GM18505 (cell line): ENCODE results near the gene LAS1L.
"Not testable (repeated sequence)": the region's sequence is repeated elsewhere in the genome, so short reads cannot be mapped to it uniquely, and the experiment has no call there.

Source experiments
- ATAC-seq: cut with Tn5 transposase; IDR thresholded peaks from one replicate; pipeline ENCODE4 v1.9.1; 2021; ENCODE audit not compliant: unreplicated experiment
- POLR2A ChIP-seq: IDR thresholded peaks from 4 replicates; pipeline ENCODE4 v1.6.1; 2011; ENCODE audit warnings: borderline replicate concordance; ENCODE audit not compliant: insufficient read depth, insufficient read length; ENCODE audit errors: extremely low read depth

LAS1L gene

DNA sequence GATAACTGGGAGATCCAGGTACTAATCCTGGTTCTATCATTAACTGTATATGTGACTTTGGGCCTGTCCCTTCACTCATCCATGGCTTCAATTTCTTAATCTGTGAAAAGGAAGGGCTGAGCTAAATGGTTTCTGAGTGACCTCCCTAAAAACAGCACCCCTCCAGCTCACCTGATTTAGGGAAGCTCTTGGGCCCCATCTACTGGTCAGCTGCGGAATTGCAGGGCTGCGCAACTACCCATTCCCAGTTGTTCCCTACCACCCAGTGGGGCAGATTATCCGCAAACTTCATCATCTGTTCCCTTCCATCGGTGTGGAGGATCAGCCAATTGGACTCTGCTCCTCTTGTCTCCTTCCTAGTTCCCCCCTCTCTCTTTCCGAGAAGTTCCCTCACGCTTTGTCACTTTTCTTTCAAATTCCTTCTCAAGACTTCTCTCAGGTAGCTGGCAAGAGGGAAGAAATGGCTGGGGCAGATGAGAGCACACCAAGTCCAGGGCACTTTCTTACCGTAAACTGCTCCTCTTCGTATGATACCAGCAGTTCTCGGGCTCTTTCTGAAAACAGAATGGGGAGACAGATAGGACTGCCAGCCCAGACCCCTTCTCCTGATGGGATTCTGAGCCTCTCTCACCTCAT is 5.8 kb downstream of the LAS1L start:
- no peak for TF ChIP-seq POLR2A
- ATAC-seq, result peak; percentile 77

DNA sequence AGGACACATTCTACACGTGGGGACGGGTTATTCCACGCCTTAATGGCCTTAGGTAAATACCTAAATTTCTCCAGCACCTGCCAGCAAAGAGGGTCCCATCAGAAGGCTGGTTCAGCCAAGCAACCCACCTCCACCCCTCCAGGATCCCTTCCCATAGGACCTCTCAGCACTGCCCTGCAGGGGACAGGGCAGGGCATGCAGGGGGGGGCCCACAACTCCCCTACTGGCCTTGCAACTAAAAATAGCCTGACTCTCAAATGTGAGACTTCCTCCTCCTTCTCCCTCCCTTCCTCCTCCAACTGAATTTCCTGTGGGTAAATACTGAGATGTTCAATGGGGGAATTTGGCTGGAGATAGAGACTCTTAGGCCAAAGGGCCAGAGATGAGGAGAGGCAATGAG is 6.3 kb downstream of the LAS1L start:
- TF ChIP-seq POLR2A, result no peak
- no peak for ATAC-seq

DNA sequence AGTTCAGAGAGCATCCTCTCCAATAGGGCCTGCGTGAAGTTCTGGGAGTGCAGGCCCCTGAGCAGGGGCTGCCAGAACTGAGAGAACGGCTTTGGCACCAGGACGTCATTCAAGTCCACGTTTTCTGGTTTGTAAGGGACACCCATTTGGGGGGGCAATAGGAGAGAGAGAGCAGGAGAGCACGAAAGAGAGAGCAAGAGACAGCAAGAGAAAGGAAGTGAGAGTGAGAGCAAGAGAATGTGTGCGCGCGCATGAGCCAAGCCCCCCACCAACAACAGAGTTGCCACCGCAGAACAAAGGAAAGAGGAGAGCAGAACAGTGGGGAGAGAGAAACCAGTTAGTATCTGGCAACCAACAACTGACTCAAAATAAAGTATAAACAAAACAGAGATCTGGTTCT is 10.4 kb downstream of the LAS1L start:
- ATAC-seq, result no peak
- TF ChIP-seq POLR2A, result no peak

DNA sequence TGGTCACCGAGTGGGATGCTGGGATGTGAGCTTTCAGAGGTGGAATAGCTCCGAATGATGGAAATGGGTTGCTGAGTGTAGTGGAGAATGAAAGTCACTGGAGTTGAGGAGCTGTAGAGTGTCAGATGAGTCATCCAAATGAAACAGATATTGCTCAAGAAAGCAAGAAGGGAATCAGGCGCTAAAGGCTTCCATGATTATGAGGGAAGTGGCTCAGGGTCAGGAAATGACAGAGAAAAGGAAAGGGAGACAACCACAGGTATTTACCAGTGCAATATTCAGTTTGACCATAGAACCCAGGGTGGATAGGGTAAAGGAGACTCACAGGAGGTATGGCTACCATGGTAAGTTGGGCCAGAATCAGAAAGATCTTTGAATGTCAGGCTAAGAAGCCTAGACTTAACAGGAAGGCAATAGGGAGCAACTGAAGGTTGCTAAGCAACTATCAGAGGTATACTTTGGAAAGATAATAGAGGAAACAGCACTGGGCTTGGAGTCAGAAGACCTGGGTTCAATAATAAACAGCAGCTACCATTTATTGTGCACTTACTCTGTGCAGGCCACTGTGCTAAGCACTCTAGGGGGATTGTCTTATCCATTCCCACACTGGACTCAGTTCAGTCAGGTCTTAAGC is 11.7 kb downstream of the LAS1L start:
- TF ChIP-seq POLR2A, result no peak
- ATAC-seq, result no peak

DNA sequence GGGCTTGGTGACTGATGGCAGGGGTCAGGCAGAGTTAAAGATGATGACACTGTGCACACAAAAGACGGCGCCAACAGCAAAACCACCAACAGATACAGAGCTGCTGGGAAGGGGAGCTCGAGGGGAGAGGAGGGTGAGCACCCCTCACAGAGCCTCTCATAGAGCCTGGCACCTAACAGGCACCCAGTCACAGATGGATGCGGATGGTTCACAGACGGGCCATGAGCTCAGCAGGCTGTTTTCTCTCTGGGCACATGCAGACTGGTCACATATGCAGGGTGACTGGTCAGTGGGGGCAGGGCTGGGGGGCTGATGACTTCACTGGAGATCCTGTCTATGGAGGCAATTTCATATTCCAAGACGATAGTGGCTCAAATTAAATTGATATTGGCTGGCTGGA is 15.1 kb downstream of the LAS1L start:
- not testable (repeated sequence) for ATAC-seq

DNA sequence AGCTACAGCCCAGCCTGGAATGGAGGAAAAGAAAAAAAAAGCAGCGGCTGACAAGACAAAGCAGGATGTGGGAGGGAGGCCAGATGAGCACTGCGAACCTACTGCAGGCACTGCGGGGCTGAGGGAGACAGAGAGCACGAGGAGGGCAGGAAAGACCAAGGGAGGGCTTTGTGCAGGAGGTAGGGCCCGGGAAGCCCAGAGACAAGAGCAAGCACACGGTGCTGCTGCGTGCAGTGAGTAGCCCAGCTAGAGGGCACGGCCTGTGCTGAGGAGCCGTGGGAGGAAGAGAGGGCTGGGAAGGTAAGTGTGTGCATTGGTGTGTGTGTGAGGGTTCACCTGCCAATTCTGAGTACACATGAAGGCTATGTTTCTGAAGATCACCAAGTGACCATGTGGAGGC is 15.6 kb downstream of the LAS1L start:
- ATAC-seq, result not testable (repeated sequence)

DNA sequence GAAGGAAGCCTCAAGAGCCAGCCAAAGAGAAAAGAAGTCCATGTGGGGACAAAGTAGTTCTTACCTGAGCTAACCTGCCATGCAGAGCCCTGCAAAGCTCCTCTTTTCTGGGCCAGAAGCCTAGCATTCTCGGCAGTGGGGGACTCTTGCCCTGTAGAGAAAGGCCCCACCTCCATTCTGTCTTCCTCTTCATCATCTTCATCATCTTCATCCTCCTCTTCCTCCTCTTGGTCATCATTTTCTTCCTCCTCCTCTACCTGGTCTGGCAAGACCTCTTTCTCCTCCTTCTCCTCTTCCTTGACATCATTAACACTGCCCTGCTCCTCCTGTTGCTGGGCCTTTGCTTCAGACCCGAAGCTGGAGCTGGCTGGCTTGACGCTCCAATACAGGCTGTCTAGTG is 16.7 kb downstream of the LAS1L start:
- TF ChIP-seq POLR2A, result no peak
- no peak for ATAC-seq

DNA sequence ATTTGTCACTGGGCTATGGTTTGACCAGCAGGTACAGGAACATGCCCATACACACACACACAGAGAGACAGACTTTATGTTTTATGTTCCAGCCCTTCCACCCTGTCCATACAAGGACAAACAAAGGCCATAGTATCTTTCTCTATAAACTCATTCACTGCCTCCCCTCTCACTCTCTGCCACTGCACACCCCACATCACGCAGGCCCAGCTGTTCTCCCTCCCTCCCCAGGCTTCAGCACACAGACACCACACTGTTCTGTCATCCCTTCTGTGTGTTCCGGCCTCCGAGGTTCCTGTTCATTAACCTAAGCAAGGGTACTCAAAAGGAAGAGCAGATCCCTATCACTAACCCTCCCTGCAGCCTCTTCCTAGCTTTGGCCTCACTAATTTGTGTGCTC is 17.8 kb downstream of the LAS1L start:
- ATAC-seq, result no peak
- no peak for TF ChIP-seq POLR2A

DNA sequence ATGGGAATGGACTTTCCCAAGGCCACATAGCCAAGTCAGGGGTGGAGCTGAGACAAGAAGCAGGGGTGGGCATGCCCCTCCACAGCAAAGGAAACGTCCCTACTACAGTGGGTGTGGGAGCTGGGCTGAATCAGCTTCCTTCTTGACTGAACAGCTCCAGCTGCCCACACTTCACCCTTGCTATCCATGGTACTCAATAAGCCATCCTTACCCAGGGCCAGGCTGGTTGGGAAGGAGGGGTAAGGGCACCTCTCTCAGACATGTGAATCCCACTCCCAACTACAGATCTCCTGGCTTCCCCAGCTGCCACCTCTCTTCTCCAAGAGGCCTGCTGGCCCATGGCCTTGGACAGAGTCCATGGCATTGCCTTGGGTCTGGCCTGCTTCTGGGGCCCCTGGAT is 21.0 kb downstream of the LAS1L start:
- ATAC-seq, result no peak

DNA sequence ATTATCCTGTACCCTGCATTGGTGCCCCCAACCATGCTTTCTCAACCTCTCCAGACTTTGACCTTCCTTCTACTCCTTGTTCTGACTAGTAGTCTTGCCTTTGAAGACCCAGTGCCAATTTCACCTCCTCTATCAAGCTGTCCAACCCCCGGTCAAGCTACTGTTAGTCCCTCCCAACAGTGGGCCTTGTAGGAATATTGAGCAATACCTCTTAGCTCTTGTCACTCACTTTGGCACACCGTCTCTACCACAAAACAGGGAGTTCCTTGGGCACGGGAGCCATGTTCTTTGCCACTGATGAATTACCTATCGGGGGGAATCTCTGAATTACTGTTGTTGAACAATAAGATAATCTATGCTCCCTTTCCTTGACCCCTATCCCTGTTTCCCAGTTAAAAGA is 25.2 kb downstream of the LAS1L start:
- no peak for ATAC-seq
- no peak for TF ChIP-seq POLR2A

More for the DNA sequence above, 21.0 kb downstream of the LAS1L start:
- TF ChIP-seq POLR2A, result no peak

DNA sequence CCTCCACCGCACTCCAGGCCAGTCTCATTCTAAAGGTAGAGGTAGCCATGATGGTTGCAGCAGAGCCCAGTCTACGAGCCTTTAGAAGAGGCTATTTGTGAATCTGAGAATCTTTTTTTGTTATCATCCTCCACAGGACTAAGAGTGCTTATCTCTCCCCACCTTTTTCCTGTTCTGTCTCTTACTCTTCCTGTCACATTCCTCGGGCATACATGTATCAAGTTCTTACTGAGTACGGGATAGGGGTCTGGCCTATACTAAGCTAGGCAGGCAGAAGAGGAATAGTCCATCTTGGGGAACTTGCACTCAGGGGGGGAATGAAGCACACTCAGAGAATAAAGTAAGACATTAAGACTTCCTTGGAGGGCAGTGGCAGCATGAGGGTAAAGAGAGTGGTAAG is 25.7 kb downstream of the LAS1L start:
- no peak for TF ChIP-seq POLR2A
- ATAC-seq, result no peak

DNA sequence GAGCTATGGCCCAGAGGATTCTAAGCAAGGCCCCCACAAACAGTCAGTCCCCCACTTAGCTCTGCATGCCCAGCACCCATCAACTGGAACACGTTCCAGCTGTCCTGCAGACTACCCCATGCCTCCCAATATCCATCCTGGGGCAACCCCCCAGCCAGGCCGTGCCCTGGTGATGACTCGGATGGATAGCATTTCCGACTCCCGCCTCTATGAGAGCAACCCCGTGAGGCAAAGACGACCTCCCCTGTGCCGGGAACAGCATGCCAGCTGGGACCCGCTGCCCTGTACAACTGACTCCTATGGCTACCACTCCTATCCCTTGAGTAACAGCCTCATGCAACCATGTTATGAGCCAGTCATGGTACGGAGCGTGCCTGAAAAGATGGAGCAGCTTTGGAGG is 32.0 kb downstream of the LAS1L start:
- ATAC-seq, result no peak
- TF ChIP-seq POLR2A, result no peak

DNA sequence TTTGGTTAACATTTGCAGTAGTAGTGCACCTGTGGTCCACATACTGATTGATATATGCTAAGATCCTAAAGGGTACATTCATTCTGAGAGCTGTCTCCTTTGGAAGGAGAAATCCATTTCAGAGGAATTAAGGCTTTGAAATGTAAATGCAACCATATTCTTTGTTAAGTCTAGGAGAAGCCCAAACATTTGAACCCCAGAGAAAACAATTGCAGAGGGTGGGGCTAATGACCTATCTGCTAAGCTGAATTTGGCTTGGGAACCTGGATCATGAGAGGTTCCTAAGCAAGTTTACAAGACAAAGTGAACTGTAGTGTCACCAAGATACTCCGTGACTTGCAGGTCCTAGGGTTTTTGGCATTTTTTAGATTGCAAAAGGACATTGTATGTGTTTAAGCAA is 41.2 kb downstream of the LAS1L start:
- ATAC-seq, result no peak
- no peak for TF ChIP-seq POLR2A

DNA sequence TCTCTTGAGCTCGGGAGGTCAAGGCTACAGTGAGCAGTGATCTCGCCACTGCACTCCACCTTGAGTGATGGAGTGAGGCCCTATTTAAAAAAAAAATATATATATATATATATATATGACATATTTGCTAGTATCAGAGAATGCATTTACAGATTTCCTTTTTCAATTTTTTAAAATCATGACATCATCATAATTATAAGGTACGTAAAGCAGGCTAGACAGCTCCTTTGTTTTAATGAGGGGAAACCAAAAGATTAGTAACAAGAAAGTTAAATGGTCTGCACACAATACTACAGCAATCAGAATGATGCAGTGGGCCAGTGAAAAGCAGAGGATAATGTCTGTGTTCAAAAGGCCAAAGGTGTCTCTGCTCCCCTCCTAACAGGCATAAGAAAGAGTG is 43.0 kb downstream of the LAS1L start:
- no peak for ATAC-seq
- TF ChIP-seq POLR2A, result no peak

DNA sequence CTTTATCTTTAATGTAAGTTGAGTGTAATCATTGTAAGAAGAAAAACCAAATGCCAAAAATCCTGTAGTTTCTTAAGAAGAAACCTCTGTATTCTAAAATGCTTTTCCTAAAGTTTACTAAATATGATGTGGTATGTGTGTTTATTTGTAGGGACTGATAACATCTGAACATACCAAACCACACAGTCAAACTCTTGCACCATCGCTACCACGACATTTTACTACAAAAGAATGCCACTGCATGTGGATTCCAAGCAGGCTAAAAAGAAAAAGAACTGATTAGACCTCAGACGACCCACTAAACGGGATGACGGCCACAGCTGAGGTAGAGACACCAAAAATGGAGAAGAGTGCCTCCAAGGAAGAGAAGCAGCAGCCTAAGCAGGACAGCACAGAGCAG is 46.1 kb downstream of the LAS1L start:
- ATAC-seq, result no peak
- no peak for TF ChIP-seq POLR2A

DNA sequence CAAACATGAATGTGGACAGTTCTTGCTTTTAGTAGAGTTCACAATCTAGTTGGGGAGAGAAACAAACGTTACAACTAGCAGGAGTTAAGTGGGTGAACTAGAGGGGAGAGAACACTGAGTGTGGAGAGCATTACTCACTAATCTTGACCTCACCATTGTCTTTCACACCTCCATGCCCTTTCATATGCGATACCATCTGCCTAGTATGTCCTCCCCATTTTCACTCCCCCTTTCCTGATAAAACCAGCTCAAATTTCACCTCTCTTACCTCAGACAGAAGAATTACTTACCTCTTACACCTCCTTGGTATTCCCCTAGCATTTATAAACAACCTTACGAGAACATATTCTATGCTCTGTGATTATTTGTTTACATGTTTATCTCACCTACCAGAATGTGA is 53.6 kb downstream of the LAS1L start:
- no peak for TF ChIP-seq POLR2A
- ATAC-seq, result no peak

DNA sequence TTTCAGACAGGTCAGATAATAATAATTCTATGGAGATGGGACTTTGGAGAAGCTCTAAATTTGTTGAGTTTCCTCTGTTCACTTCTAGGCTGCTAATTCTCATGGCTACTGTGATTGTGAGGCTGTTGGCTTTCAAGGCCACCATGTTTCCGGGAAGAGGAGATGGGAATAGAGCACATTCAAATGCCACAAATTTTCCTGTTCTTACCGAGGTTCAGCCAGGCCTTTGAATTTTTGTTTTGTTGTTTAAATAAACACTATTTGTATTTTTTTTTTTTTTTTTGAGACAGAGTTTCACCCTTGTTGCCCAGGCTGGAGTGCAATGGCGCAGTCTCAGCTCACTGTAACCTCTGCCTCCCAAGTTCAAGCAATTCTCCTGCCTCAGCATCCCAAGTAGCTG is 55.5 kb downstream of the LAS1L start:
- not testable (repeated sequence) for ATAC-seq
